GM19193 (cell line): ENCODE data around the gene DIABLO.

Experiments used
- POLR2A ChIP-seq: IDR thresholded peaks from 4 replicates; pipeline ENCODE4 v1.6.1; 2011; ENCODE audit not compliant: insufficient read depth, insufficient read length; ENCODE audit errors: extremely low read depth

Gene DIABLO

GRCh38 chr12:122227341-122227740 lies 1.5 kb upstream of the DIABLO start:
- TF ChIP-seq POLR2A = no peak

- no peak for TF ChIP-seq POLR2A
Observed at GRCh38 chr12:122226366-122227125, 694 bp upstream of the DIABLO start.

- TF ChIP-seq POLR2A = no peak
Observed at GRCh38 chr12:122216445-122216844, 9.4 kb downstream of the DIABLO start.

- TF ChIP-seq POLR2A = no peak
Observed at GRCh38 chr12:122215771-122216170, 10.1 kb downstream of the DIABLO start.

- no peak for TF ChIP-seq POLR2A
Observed at GRCh38 chr12:122208073-122208820, 17.6 kb downstream of the DIABLO start.

GRCh38 chr12:122207391-122207790 lies 18.5 kb downstream of the DIABLO start:
- TF ChIP-seq POLR2A = no peak

GRCh38 chr12:122206976-122207375 lies 18.9 kb downstream of the DIABLO start:
- TF ChIP-seq POLR2A = no peak

- TF ChIP-seq POLR2A = no peak
Observed at GRCh38 chr12:122206111-122206881, 19.6 kb downstream of the DIABLO start.

- TF ChIP-seq POLR2A = no peak
Observed at GRCh38 chr12:122205053-122205925, 20.6 kb downstream of the DIABLO start.

GRCh38 chr12:122204167-122205052 lies 21.4 kb downstream of the DIABLO start:
- TF ChIP-seq POLR2A = no peak

GRCh38 chr12:122203301-122204166 lies 22.3 kb downstream of the DIABLO start, which contains the start of gene B3GNT4:
B3GNT4 (plus strand) TSS chr12:122203709; CDS start chr12:122204619, 910 bp downstream.
- TF ChIP-seq POLR2A = no peak

GRCh38 chr12:122202017-122202416 lies 23.8 kb downstream of the DIABLO start:
- no peak for TF ChIP-seq POLR2A
